Nephron (organoid): ENCODE data around the gene SYT14.

Source experiments
- H3K27ac Mint-ChIP-seq, 3 experiments: 2 replicates each; pipeline ENCODE4 v1.8.0; 2020; ENCODE audit warnings: mixed read lengths in 3 of 3, mild to moderate bottlenecking in 2 of 3, moderate library complexity in 1 of 3
- H3K27me3 Mint-ChIP-seq: 2 replicates; pipeline ENCODE4 v1.8.0; 2021; ENCODE audit warnings: low read depth, mild to moderate bottlenecking, moderate library complexity, mixed read lengths
- H3K36me3 Mint-ChIP-seq: 2 replicates; pipeline ENCODE4 v1.8.0; 2020; ENCODE audit warnings: low read depth, mixed read lengths
- H3K4me1 Mint-ChIP-seq: 2 replicates; pipeline ENCODE4 v1.8.0; 2020; ENCODE audit warnings: mixed read lengths
- H3K4me3 Mint-ChIP-seq, 3 experiments: 2 replicates each; pipeline ENCODE4 v1.8.0; 2020; ENCODE audit warnings: mild to moderate bottlenecking in 3 of 3, mixed read lengths in 3 of 3, moderate library complexity in 2 of 3
- H3K9me3 Mint-ChIP-seq: 2 replicates; pipeline ENCODE4 v1.8.0; 2020; ENCODE audit warnings: mixed read lengths
- TF ChIP-seq, protein P1 (sequence below), 3 experiments: fragments of 200-600 bp; sonication (generic); IDR thresholded peaks; one replicate each; pipeline ENCODE4 v1.5.0; 2021; ENCODE audit warnings: antibody characterized with exemption in 3 of 3; ENCODE audit not compliant: unreplicated experiment in 3 of 3

SYT14 gene

DNA sequence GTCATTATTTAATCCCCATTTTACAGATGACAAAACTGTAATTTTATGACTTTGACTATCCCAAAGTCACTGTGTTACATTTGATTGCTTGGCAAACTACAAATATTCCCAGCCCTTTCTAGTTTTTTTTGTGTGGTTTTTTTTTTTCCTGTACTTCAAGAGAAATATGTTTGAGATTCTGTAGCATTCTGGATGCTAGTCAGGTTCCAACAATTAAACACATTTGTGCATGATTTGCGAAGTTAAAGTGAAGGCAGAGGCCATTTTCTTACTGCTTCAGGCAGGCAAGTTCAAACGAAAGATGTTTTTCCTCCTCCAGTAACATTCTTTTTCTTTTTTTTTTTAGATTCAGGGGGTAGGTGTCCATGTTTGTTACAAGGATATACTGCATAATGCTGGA, 186.7 kb downstream of the SYT14 start:
- no peaks in the 10 kb centered on the region for H3K9me3 Mint-ChIP-seq
- no peaks in the 10 kb centered on the region for H3K36me3 Mint-ChIP-seq
- H3K4me3 Mint-ChIP-seq: no peak overlapping the region
- peaks cover 18% of the 10 kb centered on the region for H3K4me1 Mint-ChIP-seq
- no peak overlapping the region for H3K27ac Mint-ChIP-seq
- TF ChIP-seq, protein P1, sequence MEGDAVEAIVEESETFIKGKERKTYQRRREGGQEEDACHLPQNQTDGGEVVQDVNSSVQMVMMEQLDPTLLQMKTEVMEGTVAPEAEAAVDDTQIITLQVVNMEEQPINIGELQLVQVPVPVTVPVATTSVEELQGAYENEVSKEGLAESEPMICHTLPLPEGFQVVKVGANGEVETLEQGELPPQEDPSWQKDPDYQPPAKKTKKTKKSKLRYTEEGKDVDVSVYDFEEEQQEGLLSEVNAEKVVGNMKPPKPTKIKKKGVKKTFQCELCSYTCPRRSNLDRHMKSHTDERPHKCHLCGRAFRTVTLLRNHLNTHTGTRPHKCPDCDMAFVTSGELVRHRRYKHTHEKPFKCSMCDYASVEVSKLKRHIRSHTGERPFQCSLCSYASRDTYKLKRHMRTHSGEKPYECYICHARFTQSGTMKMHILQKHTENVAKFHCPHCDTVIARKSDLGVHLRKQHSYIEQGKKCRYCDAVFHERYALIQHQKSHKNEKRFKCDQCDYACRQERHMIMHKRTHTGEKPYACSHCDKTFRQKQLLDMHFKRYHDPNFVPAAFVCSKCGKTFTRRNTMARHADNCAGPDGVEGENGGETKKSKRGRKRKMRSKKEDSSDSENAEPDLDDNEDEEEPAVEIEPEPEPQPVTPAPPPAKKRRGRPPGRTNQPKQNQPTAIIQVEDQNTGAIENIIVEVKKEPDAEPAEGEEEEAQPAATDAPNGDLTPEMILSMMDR (IDR thresholded peaks at IDR 0.05; ENCODE audit: unreplicated experiment in 3 of 3): no peak
- H3K27me3 Mint-ChIP-seq: no peaks in the 10 kb centered on the region

DNA sequence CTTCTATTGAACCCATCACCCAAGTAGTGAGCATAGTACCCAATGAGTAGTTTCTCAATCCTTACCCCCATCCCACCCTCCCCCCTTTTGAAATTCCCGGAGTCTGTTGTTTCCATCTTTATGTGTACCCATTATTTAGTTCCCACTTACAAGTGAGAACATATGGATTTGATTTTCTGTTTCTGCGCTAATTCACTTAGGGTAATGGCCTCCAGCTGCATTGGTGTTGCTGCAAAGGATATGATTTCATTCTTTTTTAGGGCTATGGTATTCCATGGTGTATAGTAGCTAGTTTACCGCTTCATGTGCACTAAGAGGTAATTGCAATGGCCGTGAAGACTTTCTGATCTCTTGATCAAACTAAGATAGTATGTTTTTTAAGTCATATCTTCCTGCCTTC, 187.1 kb downstream of the SYT14 start:
- Mint-ChIP-seq H3K9me3 (no peaks in the 10 kb centered on the region), H3K36me3 (no peaks in the 10 kb centered on the region), H3K27me3 (no peaks in the 10 kb centered on the region), H3K27ac (no peak overlapping the region), H3K4me1 (peaks cover 18% of the 10 kb centered on the region), H3K4me3 (no peak overlapping the region)
- TF ChIP-seq, protein P1 (IDR thresholded peaks at IDR 0.05; ENCODE audit: unreplicated experiment in 3 of 3): no peak

DNA sequence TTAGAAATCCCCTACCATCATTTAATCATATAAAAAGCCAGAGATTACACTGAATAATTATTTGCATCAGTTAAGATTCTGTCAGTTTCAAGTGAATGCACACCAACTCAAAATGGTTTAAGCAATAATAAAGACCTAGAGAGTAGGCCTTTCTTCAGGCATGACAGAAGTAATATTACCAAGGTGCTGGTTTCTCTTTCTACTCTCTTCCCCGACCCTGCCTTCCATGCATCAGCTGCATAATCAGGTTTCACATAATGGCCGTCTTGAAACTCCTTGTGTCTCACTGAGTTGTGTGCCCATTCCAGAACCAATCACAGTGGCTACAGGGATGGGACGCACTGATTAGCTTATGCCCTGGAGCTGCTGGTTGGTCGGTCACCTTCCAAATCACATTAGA, 191.1 kb downstream of the SYT14 start:
- TF ChIP-seq, protein P1 (IDR thresholded peaks at IDR 0.05; ENCODE audit: unreplicated experiment in 3 of 3): no peak
- Mint-ChIP-seq H3K4me3 (no peak overlapping the region), H3K36me3 (no peaks in the 10 kb centered on the region), H3K27ac (no peak overlapping the region), H3K4me1 (peaks cover 7% of the 10 kb centered on the region), H3K27me3 (no peaks in the 10 kb centered on the region), H3K9me3 (no peaks in the 10 kb centered on the region)

DNA sequence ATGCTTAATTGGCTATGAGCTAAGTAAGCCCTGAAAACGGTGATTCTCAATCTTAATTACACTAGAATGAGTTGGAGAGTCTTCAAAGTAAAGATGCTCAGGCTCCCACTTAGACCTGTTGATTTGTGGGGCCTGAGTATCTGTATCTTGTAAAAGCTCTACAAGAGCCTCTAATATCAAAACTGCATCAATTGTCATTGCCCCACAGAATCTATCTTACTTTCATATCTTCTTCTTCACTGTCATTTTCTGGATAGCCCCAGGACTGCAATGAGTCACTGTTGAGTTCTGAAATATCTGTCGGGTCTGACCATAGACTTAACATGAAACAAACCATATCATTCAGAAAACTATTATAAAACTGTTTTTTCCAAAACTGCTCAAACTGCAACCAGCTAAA, 191.7 kb downstream of the SYT14 start:
- Mint-ChIP-seq H3K4me3 (no peak overlapping the region), H3K36me3 (no peaks in the 10 kb centered on the region), H3K27ac (no peak overlapping the region), H3K9me3 (no peaks in the 10 kb centered on the region), H3K4me1 (peaks cover under 1% of the 10 kb centered on the region), H3K27me3 (no peaks in the 10 kb centered on the region)
- TF ChIP-seq, protein P1 (IDR thresholded peaks at IDR 0.05; ENCODE audit: unreplicated experiment in 3 of 3): no peak

DNA sequence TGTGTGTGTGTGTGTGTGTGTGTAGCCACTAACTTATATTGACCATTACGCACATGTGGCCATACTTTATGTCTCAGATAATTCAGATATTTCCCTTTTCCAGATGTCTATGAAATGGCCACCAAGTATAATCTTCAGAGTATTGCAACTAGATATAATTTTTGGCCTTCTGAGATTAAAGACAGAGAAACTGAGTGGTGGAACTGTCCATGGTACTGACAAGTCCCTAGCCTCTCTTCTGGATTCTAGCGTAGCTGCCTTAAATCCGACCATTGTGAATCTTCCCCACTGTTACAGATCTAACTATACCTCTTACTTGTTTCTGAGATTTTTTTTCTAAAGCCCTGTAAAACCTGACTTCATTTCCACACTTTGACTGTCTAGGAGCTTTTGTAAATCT, 194.6 kb downstream of the SYT14 start:
- H3K4me3 Mint-ChIP-seq: no peak overlapping the region
- no peaks in the 10 kb centered on the region for H3K4me1 Mint-ChIP-seq
- TF ChIP-seq, protein P1 (IDR thresholded peaks at IDR 0.05; ENCODE audit: unreplicated experiment in 3 of 3): no peak
- H3K27ac Mint-ChIP-seq: no peak overlapping the region
- no peaks in the 10 kb centered on the region for H3K36me3 Mint-ChIP-seq
- no peaks in the 10 kb centered on the region for H3K27me3 Mint-ChIP-seq
- H3K9me3 Mint-ChIP-seq: no peaks in the 10 kb centered on the region

DNA sequence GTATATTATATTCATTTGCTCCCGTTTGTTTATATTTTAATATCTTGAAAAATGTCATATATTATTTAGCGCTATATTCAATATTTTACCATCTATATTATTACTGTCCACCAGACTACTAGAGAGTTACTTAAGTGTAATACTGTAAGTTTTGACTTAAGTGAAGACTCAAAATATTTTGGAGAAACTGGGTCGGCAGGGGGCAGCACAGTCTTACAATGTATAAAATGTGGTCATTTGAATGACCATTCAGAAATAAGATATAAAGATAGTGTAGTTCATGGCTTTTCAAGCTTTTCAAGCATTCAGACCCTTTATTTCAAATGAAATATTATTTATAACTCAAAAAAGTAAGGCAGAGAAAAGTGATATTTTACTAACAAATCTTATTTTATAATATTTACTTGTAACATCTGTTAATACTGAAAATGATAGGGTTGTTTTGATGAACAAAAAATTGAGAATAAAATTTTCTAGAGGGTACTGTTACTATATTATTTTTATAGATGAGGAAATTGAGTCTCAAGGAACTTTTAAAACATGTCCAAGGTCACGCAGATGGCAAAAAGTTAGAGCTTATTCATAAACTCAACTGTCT, 205.5 kb downstream of the SYT14 start:
- H3K4me3 Mint-ChIP-seq: no peak overlapping the region
- H3K36me3 Mint-ChIP-seq: no peaks in the 10 kb centered on the region
- TF ChIP-seq, protein P1 (IDR thresholded peaks at IDR 0.05; ENCODE audit: unreplicated experiment in 3 of 3): peak; percentile 69 to 75 (median 73)
- peaks cover 4% of the 10 kb centered on the region for H3K9me3 Mint-ChIP-seq
- no peaks in the 10 kb centered on the region for H3K27me3 Mint-ChIP-seq
- H3K27ac Mint-ChIP-seq: no peak overlapping the region
- H3K4me1 Mint-ChIP-seq: no peaks in the 10 kb centered on the region
